HG02973 (cell line): ENCODE results near the gene OSTF1.

Experiments used
- ATAC-seq: cut with Tn5 transposase; IDR thresholded peaks from one replicate; pipeline ENCODE4 v1.9.1; 2021; ENCODE audit warnings: moderate library complexity; ENCODE audit not compliant: unreplicated experiment

OSTF1 gene

DNA sequence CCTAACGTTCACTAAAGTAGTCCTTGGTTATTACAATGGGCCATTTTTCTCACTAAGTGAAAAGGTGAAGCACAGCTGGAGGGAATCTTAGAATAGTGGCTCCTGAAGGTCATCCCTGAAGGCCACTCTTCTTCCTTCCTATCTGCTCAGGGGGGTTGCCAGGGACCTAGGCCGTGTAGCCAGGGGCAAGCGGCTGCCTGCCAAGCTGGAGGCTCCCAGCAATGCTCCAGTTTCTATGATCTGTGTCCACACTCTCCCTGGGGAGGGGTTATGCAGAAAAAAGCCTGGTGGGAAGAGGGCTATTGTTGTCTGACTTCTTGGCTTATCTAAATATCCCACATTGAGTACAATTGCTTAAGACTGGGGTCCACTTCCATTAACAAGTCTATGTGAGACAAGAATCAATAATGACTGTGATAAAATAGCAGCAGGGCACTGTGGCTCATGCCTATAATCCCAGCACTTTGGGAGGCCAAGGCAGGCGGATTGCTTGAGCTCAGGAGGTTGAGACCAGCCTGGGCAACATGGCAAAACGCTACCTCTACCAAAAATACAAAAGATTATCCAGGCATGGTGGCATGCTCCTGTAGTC is 4.1 kb upstream of the OSTF1 start:
- no peak for ATAC-seq

DNA sequence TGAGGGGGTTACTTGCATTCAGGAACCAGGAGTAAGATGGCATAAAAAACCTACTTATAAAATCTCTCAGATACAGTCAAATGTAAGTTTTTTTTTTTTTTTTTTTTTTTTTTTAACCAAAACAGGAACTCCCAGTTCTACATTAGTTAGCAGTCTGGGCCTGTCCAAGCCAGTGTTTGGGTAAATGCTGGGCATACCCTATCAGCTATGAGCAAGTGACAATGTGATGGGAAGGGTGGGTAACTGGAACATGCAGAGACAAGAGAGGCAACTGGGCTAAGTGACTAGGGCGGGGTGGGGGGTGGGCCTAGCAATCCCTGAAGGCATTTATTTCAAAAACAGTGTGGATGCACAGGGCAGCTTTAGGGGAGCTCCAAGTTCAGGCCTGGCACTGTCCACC is 2.7 kb upstream of the OSTF1 start:
- no peak for ATAC-seq

DNA sequence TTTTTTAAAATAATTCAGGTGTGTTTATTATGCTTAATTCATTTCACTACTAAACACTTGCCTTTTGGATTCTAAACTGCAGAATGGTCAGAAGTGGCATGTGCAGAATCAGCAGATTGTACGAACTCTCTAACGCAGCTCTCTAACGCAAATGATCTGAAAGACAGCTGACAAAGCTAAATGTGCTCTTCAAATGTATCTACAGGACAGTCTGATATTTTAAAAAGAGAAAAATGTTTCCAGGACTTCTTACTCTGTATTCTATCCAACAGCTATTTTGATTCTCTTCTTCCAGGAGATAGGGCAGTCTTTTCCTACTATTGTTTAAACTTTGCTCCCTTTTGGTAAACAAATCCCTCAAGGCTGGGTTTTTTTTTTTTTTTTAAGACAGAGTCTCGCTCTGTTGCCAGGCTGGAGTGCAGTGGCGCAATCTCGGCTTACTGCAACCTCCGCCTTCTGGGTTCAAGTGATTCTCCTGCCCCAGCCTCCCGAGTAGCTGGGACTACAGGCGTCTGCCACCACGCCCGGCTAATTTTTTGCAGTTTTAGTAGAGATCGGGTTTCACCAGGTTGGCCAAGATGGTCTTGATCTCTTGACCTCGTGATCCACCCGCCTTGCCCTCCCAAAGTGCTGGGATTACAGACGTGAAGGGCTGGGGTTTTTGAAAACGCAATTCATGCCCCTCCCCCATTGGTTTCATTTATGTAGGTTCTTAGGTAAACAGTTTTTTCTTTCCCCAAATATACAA is 1.6 kb upstream of the OSTF1 start:
- ATAC-seq = no peak

DNA sequence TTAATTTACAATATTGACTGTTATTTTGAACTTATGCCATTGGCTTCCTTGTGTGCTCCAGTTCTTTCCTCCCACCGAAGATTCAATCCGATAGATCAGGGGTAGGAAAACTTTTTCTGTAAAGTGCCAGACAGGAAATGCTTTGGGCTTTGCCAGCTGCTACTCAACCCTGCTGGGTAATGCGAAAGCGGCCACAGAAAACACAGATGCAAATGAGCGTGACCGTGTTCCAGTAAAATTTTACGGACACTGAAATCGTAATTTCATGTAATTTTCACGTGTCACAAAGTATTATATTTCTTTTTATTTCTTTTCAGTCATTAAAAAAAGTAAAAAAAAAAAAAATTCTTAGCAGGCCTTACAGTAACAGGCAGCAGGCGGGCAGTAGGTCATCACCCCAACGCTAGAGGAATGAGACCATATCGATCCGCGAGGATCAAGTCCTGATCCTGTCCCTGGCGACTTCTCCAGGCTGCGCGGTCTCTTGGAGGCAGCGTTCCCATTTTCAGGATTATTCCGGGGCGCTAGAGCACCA is 958 bp upstream of the OSTF1 start:
- ATAC-seq = peak; percentile 26

DNA sequence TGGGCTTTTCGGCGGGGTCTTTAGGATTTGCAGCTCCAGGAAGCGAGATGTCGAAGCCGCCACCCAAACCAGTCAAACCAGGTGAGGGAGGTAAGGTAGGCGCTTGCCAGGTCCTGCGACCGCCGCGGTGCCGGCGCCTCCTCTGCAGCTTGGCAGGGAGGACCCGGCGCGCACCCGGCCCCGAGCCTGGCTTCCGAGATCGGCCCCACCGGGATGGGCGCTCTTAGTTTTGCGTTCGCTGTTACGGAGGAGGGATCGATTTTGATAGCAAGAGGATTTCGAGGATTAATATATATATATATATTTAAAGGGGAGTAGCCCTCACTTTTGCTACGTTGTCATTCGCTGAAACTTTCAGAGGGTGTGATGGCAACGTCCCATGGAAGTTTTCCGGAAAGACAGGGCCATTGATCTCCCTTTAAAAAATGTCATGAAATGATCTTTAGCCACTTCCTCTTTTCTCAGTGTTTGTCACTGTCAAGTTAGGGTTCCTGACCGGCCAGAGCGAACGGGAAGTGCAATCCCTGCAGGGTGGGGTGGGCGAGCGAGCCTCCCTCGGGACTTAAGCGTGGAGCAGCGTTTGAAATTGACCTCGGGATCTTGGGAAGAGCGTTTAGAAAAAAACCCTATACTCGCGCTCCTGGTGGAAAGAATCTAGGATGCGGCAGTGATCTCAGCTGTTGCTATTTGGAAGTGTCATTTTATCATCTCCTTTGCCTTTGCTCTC is 495 bp downstream of the OSTF1 start:
- peak; percentile 40 for ATAC-seq

DNA sequence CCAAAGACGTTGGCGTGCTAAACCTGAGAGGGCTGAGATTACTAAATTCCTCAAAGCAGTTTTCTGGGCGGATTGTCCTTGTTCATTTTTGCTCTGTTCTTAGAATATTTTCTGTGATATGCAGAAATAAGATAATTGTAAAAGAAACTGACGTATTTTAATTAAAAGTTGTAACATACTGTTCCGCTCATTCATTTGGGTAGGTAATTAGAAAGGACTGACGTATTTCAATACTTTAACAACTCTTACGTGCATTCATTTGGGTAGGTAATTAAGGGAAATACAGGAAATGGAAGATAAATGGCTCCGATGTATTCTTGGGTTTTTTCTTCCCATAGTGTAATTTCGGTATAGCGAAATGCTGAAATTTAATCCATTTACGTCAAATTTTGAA is 1.1 kb downstream of the OSTF1 start:
- no peak for ATAC-seq

DNA sequence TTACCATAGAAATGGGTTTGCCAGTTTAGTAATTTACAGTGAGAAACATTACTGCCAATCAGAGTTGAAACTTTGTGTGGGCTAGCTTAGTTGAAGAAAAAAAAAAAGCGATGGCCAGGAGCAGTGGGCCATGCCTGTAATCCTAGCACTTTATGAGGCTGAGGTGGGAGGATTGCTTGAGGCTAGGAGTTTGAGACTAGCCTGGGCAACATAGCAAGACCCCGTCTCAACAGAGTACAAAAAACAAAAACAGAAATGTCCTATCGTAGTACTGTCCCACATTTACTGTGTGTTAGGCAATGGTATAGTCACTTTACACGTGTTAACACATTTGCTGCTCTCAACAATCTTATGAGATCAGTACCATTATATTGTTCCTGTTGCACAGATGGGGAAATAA is 2.3 kb downstream of the OSTF1 start:
- no peak for ATAC-seq

DNA sequence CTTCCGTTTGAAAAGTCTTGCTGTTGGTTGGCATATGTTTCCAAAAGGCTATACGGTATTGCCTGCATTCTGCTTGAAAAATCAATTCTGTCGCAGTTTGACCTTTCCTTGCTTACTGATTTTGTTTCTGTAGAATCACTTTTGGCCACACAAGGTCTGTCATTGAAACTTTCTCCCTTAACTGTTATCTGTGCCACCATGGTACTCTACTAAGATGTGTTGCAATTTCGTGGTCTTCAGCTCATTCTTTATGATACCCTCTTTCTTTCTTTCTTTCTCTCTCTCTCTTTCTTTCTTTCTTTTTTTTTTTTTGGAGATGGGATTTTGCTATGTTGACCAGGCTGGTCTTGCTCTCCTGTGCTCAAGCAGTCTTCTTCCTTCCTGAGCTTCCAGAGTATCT is 4.5 kb downstream of the OSTF1 start:
- ATAC-seq = no peak

DNA sequence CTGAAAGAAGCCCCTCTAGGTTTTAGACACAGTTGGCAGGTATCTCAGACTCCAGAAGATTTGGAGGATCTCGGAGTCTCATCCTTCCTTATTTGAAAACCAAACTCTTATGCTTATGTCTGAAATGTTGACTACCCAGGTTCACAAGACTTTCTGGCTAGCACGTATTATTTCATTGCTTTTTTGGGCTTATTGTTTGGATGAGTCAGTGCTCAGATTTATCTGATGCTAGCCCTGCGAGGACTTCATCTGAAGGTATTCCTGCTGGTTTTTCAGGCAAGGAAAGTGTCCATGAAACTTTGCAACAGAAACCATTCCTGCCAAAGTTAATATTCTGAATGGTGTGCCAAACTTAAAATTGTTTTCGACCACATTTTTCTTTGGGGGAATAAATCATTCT is 8.5 kb downstream of the OSTF1 start:
- ATAC-seq = no peak

DNA sequence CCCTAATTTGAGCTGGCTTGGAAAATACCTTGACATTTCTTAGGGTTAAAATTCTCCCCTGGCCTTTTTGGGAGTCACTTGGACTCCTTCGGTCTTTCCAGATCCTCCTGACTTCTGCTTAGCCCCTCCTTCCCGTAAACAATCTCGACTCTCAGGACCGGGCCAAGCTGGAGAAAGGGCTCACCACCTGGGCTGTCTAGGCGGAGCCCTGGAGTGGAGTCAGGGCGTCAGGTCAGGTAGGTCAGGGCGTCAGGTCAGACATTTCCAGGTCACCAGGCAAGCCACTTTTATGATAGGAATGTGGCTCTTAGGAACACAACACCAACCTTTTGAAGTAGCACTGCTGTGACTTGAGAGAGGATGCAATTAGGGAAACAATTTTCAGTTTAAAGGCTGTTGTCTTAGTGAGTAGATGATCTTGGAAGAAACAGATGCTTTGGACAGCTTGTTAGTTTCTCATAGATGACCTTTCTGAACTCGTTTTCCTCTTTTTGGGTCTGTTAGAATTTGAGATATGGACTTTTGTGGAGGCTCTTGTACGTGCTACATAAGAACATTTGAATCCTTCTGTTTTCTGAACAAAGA is 12.8 kb downstream of the OSTF1 start:
- no peak for ATAC-seq

DNA sequence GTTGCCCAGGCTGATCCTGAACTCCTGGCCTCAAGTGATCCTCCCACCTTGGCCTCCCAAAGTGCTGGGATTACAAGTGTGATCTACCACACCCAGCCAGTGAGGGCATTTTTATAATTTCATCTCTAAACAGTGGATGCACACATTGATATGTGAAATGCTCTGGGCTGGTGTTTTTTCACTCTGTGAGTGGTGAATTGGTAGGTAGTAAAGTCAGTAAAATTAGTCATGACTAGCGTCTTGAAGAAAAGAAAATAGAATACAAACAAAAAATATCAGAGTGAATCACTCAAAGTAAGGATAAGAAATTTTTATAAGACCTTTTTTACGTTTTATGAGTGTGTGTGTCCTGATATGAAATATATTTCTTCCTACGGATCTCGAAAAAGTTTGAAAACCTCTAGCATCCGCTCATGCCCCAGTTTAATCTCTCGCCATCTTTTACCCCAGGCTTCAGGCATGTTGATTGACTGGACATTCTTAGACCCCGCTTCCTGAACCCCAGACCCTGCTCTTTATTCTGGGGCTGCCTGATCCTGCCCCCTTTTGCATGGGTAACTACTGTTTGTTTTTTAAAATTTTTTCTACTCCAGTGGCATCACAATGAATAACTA is 14.0 kb downstream of the OSTF1 start:
- no peak for ATAC-seq

DNA sequence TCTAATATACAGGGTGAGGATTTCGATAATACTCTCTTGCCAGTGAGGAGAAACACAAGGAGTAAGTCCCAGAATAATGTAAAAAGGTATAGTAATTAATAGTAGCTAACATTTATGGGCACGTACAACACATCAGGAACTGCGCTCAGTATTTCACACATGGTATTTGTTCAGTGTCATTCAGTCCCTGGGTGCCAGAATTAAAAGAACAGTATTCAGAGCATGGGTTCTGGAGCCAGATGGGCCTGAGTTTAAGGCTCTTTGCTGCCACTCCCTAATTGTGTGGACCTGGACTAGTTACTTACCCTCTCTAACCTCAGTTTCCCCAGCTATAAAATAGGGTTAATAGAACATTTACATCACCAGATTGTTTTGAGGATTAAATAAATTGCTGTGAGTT is 16.3 kb downstream of the OSTF1 start:
- ATAC-seq = no peak

DNA sequence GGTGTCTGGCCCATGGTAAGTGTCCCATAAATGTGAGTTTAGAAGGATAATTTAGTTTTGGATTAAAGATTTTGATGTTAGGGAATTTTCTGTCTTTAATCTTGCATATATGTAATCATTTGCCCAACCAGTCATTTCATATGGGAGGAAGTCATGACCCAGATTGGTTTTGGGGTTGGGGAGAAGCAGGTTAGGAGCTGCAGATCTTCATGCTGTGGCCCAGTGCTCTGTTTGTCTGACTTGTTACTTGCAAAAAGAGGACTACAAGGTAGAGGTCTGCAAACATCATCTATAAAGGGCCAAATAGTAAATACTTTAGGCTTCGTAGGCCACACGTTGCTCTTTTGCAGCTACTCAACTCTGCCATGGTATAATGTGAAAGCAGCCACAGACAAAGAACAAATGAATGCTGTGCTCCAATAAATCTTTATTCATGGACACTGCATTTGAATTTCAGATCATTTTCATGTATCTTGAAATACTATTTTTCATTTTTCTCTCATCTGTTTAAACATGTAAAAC is 16.8 kb downstream of the OSTF1 start:
- ATAC-seq = no peak

DNA sequence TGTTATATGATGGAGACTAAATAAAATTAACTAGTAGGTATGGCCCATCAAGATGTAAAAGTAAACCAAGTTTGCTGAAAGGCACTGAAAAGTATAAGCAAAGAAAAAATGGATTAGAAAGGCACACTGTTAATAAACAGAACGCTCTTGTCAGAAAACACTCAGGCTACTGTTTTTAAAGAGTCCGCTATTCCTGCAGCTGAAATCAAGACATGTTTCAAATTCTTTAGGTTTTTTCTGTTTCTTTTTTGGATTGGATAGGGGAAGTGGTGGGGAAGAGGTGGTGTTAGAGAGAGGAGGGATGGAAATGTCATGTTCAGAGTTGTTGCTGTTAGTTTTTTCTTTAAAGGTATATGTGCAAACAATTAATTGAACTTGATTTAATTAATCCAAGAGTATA is 17.5 kb downstream of the OSTF1 start:
- ATAC-seq = no peak

DNA sequence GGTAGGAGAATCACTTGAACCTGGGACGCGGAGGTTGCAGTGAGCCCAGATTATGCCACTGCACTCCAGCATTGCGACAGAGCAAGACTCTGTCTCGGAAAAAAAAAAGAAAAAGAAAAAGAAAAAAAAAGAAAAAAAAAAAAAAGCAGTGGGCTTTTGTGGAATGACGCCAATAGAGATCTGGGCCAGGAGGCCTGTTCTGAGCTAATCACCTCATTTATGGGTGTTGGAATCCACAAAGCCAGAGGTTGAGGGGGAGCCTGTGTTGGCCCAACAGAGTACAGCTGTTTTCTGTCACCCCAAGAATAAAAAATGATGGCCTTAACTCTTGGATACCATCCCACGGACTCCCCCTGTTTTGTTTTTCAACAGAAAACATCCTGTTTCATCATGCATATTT is 18.5 kb downstream of the OSTF1 start:
- no peak for ATAC-seq

DNA sequence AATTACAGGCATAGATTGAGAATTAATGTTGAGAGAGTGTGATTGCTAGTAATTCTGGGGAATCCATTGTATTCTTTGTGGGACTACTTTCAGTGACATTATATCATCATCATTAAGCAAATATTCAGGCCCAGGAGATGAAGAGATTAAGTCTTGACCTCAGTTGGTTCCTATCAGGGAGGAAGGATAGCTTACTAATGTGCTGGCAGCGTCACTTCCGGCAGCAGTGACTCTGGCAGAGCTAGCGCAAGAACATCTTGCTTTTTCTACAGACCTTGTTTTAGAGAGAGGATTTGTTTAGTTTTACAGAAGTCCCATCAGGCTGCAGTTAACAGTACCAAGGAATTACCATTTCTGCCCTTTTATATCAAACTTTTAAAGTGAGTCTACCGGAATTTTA is 20.3 kb downstream of the OSTF1 start:
- ATAC-seq = no peak

DNA sequence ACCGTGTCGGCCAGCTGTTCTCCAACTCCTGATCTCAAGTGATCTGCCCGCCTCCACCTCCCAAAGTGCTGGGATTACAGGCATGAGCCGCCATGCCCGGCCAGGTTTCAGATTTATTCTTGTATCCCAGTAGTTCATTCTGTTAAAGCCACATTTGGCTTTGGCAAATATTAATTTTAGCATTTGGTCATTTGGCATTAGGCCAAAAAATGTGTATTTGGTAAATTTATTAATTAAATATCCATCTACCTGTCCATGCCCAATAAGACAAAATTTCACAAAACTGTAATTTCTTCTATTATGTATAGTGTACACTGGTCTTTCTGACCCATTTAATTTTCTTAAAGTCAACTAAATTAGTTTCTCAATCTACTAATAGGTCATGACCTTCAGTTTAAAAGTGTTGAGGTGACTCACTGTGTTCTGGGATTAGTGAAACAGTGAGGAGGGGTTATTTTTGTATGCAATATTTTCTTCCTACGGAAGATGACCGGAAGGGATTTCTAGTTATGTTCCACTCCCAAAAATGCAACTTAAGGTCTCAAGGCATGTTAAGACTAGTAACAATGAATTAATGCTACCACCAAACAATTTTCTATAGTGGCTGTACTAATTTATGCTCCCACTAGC is 21.0 kb downstream of the OSTF1 start:
- ATAC-seq = no peak

DNA sequence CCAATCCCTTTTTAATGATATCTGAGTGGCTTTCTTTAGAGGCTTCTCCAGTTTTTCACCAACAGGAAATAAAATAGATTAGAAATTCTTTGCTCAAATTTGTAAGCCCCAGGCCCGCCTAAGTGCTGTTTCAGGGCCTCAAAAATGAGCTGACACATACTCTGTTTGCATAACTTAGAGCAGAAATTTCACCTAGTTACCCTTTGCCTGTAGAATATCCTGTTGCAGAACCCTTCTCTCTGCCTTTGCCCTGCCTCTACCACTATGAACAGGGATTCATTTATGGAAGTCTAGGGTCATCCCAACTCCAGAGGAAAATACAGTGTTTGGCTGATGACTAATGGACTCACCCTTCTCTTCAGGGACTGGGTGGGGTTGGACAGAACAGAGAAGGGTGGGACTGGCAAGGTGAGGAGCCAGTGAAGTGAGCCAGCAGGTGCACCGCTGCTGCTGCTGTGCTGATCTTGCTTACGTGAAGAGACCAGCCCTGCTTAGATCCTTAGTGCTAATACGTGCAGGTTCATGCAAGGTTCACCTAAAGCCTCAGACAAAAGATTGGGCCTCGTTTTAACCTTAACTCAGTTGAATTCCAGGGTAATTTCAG is 22.8 kb downstream of the OSTF1 start:
- ATAC-seq = no peak

DNA sequence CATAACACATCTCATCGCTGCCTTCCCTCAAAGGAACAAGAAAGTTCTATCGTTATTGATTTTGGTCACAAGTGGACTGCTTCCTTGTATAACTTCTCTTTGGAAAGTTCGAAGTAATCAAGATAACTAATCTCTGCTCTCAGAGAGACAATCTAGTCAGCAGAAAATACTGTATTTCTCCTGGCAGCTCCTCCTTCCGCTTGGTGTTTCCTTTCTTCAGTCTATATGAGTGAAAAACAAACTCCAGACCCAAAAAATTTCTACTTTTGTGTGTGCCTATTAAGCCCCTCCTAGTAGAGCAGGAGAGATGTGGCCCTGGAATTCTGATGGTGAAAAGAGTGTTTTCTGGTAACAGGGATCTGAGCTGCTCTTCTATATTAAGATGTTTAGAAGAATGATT is 24.5 kb downstream of the OSTF1 start:
- ATAC-seq = no peak

DNA sequence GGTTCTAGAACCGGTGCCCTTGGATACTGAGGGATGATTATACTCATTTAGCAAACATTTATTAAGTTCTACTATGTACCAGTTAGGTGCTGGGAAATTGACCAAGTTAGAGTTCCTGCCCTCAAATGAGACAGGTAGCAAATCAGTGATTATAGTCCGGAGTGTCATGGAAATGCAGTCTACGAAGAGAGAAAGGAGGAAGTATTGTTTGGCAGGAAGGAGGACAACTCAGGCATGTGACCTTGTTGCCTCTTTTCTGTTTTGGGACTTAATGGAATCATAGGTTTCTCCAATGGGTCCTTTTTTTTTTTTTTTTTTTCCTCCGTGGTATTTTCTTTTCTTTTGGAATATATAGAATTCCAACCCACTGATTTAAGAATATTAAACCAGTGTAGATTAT is 28.0 kb downstream of the OSTF1 start:
- ATAC-seq = no peak
